NCI-H187 treated with DMSO at 0.1 percent for 48 hours (cell line): Measurements from ENCODE around the gene SFMBT2.
"Not testable (repeated sequence)": the region's sequence is repeated elsewhere in the genome, so short reads cannot be mapped to it uniquely, and the experiment has no call there.

ENCODE experiments used
- DNase-seq: peaks from one replicate; lab custom pipeline; 2025; lab: John Stamatoyannopoulos, UW

SFMBT2 gene

GRCh38 chr10:7225133-7225532 lies 185.7 kb downstream of the SFMBT2 start:
- DNase-seq, result no peak

- DNase-seq, result no peak
Observed at GRCh38 chr10:7218968-7219367, 191.9 kb downstream of the SFMBT2 start.

- not testable (repeated sequence) for DNase-seq
Observed at GRCh38 chr10:7212696-7213095, 198.1 kb downstream of the SFMBT2 start.

- no peak for DNase-seq
Observed at GRCh38 chr10:7211857-7212577, 198.8 kb downstream of the SFMBT2 start.

- no peak for DNase-seq
Observed at GRCh38 chr10:7210516-7210915, 200.3 kb downstream of the SFMBT2 start.

GRCh38 chr10:7209458-7209857 lies 201.4 kb downstream of the SFMBT2 start:
- DNase-seq, result no peak

- DNase-seq, result no peak
Observed at GRCh38 chr10:7206412-7207100, 204.3 kb downstream of the SFMBT2 start.

GRCh38 chr10:7205656-7206055 lies 205.2 kb downstream of the SFMBT2 start:
- DNase-seq, result no peak

- no peak for DNase-seq
Observed at GRCh38 chr10:7202793-7203355, 208.0 kb downstream of the SFMBT2 start.

GRCh38 chr10:7199152-7199760 lies 211.6 kb downstream of the SFMBT2 start:
- DNase-seq, result no peak

- DNase-seq, result no peak
Observed at GRCh38 chr10:7196284-7196683, 214.6 kb downstream of the SFMBT2 start.

- no peak for DNase-seq
Observed at GRCh38 chr10:7195118-7195517, 215.7 kb downstream of the SFMBT2 start.

GRCh38 chr10:7194571-7194970 lies 216.3 kb downstream of the SFMBT2 start:
- no peak for DNase-seq

GRCh38 chr10:7193369-7193768 lies 217.5 kb downstream of the SFMBT2 start:
- no peak for DNase-seq

GRCh38 chr10:7192831-7193361 lies 217.9 kb downstream of the SFMBT2 start:
- DNase-seq, result no peak

- DNase-seq, result no peak
Observed at GRCh38 chr10:7192061-7192460, 218.8 kb downstream of the SFMBT2 start.

- not testable (repeated sequence) for DNase-seq
Observed at GRCh38 chr10:7190772-7191171, 220.1 kb downstream of the SFMBT2 start.

- no peak for DNase-seq
Observed at GRCh38 chr10:7189909-7190308, 220.9 kb downstream of the SFMBT2 start.

- no peak for DNase-seq
Observed at GRCh38 chr10:7188456-7189050, 222.3 kb downstream of the SFMBT2 start.

GRCh38 chr10:7186387-7187018 lies 224.3 kb downstream of the SFMBT2 start:
- DNase-seq, result no peak

- DNase-seq, result no peak
Observed at GRCh38 chr10:7185367-7185690, 225.5 kb downstream of the SFMBT2 start.
